Posterior cingulate gyrus (tissue), 11 donors: ENCODE results near the gene GNG10.
A peak's percentile ranks its signal among the peaks of the same experiment; 100 is the strongest.
"Not testable (repeated sequence)": the region's sequence is repeated elsewhere in the genome, so short reads cannot be mapped to it uniquely, and the experiment has no call there.

Source experiments
- DNase-seq, 10 donors: peaks; one replicate each; pipeline versions ENCODE4 v3.0.0 to v3.0.0-alpha.2; 2020 to 2021; ENCODE audit warnings: mixed read lengths in 3 of 10
- intact Hi-C: fragments of 100-400 bp; cut with DNase I; formaldehyde crosslinking; loops from one replicate; pipeline ENCODE4 v1.15.1; 2023

The GNG10 gene

GRCh38 chr9:111661150-111661801 lies at the start of gene GNG10:
GNG10 (plus strand) TSS chr9:111661605; CDS start chr9:111661635, 30 bp downstream.
- DNase-seq = peak; percentile 38 to 91 (median 54)
- intact Hi-C loops = no loop called here

- intact Hi-C loops = no loop called here
- no peak for DNase-seq
Measured at GRCh38 chr9:111613436-111614040, 47.9 kb upstream of the GNG10 start.

GRCh38 chr9:111615928-111616327 lies 45.5 kb upstream of the GNG10 start:
- intact Hi-C loops = no loop called here

GRCh38 chr9:111617349-111617748 lies 44.1 kb upstream of the GNG10 start:
- intact Hi-C loops = not testable (repeated sequence)
- peak in 1 of 10 donors; percentile 82 for DNase-seq

More at GRCh38 chr9:111615928-111616327, 45.5 kb upstream of the GNG10 start:
- no peak for DNase-seq

- intact Hi-C loops = no loop called here
- peak in 5 of 10 donors; percentile 18 to 89 (median 41) for DNase-seq
Measured at GRCh38 chr9:111621895-111622480, 39.4 kb upstream of the GNG10 start.

- intact Hi-C loops = no loop called here
- DNase-seq = no peak
Measured at GRCh38 chr9:111622626-111623025, 38.8 kb upstream of the GNG10 start.

GRCh38 chr9:111627260-111627963 lies 34.0 kb upstream of the GNG10 start:
- intact Hi-C loops = no loop called here
- DNase-seq = no peak

- intact Hi-C loops = no loop called here
- DNase-seq = no peak
Measured at GRCh38 chr9:111628411-111628810, 33.0 kb upstream of the GNG10 start.

GRCh38 chr9:111630182-111630963 lies 31.0 kb upstream of the GNG10 start:
- intact Hi-C loops = loop anchor here (2.0 kb wide), 2 partner anchors 32 to 60 kb away; partner anchors contain the start of gene PTGR1

GRCh38 chr9:111630964-111631213 lies 30.5 kb upstream of the GNG10 start:
- intact Hi-C loops = loop anchor here (2.0 kb wide), 2 partner anchors 32 to 60 kb away; partner anchors contain the start of gene PTGR1
- DNase-seq = no peak

More at GRCh38 chr9:111630182-111630963, 31.0 kb upstream of the GNG10 start:
- DNase-seq = peak in 3 of 10 donors; percentile 8 to 73 (median 9)

GRCh38 chr9:111631214-111631971 lies 30.0 kb upstream of the GNG10 start, which contains the start of gene DNAJC25:
DNAJC25 (plus strand) TSS chr9:111631334; CDS start chr9:111631408, 74 bp downstream.
- peak; percentile 94 to 100 (median 98) for DNase-seq
- intact Hi-C loops = loop anchor here (2.0 kb wide), 2 partner anchors 33 to 59 kb away; partner anchors contain the start of gene PTGR1

GRCh38 chr9:111632060-111632459 lies 29.3 kb upstream of the GNG10 start:
- no peak for DNase-seq
- intact Hi-C loops = no loop called here

GRCh38 chr9:111632695-111633388 lies 28.6 kb upstream of the GNG10 start:
- intact Hi-C loops = no loop called here
- DNase-seq = no peak

- intact Hi-C loops = no loop called here
- no peak for DNase-seq
Measured at GRCh38 chr9:111633389-111633736, 28.0 kb upstream of the GNG10 start.

GRCh38 chr9:111634860-111635259 lies 26.5 kb upstream of the GNG10 start:
- intact Hi-C loops = no loop called here
- no peak for DNase-seq

GRCh38 chr9:111637421-111637950 lies 23.9 kb upstream of the GNG10 start:
- intact Hi-C loops = no loop called here
- no peak for DNase-seq

- intact Hi-C loops = no loop called here
- DNase-seq = no peak
Measured at GRCh38 chr9:111644195-111644772, 17.1 kb upstream of the GNG10 start.

- no peak for DNase-seq
- intact Hi-C loops = no loop called here
Measured at GRCh38 chr9:111645806-111646205, 15.6 kb upstream of the GNG10 start.
